Endothelial cell (in vitro differentiated cells): ENCODE results near the gene LDLRAP1. TPM values are rescaled to one million over a fixed set of nuclear protein-coding genes. Genes with fewer than 3 reads are reported as not detected.

ENCODE experiments used
- DNase-seq: peaks from one replicate; pipeline ENCODE4 v3.0.0; 2021; ENCODE audit warnings: low spot score
- H3K27ac Mint-ChIP-seq: one replicate; pipeline ENCODE4 v1.8.0; 2021; ENCODE audit warnings: mixed read lengths, inconsistent platforms; ENCODE audit not compliant: unreplicated experiment
- H3K27me3 Mint-ChIP-seq: one replicate; pipeline ENCODE4 v1.8.0; 2021; ENCODE audit warnings: mild to moderate bottlenecking, moderate library complexity, mixed read lengths, inconsistent platforms; ENCODE audit not compliant: unreplicated experiment
- H3K36me3 Mint-ChIP-seq: one replicate; pipeline ENCODE4 v1.8.0; 2021; ENCODE audit warnings: mild to moderate bottlenecking, low read depth, mixed read lengths, inconsistent platforms; ENCODE audit not compliant: unreplicated experiment
- H3K4me1 Mint-ChIP-seq: one replicate; pipeline ENCODE4 v1.8.0; 2021; ENCODE audit warnings: mild to moderate bottlenecking, mixed read lengths, inconsistent platforms; ENCODE audit not compliant: unreplicated experiment
- H3K4me3 Mint-ChIP-seq: one replicate; pipeline ENCODE4 v1.8.0; 2021; ENCODE audit warnings: mild to moderate bottlenecking, mixed read lengths, inconsistent platforms; ENCODE audit not compliant: unreplicated experiment
- H3K9me3 Mint-ChIP-seq: one replicate; pipeline ENCODE4 v1.8.0; 2021; ENCODE audit warnings: mixed read lengths, inconsistent platforms; ENCODE audit not compliant: unreplicated experiment
- CTCF ChIP-seq: fragments of 200-600 bp; sonication (generic); IDR thresholded peaks from one replicate; pipeline ENCODE4 v1.5.0; 2021; ENCODE audit warnings: antibody characterized with exemption; ENCODE audit not compliant: unreplicated experiment
- total RNA-seq: library from RNA; stranded (reverse); fragmentation: NEBNext Ultra II Directional; extraction: Animal tissue kit (Norgen Biotek cat#: 25700); gene quantifications from one replicate; pipeline ENCODE4 v1.2.1, GENCODE V29; 2021; ENCODE audit not compliant: unreplicated experiment

LDLRAP1 gene
- total RNA-seq, 1 donor from 2014 or later: 23.5 TPM

GRCh38 chr1:25609921-25610320 is 66.5 kb downstream of the LDLRAP1 start:
- H3K36me3 Mint-ChIP-seq: no peaks in the 10 kb centered on the region
- H3K4me1 Mint-ChIP-seq: no peaks in the 10 kb centered on the region
- no peak for DNase-seq
- no peaks in the 10 kb centered on the region for H3K9me3 Mint-ChIP-seq
- TF ChIP-seq CTCF: no peak
- H3K4me3 Mint-ChIP-seq: no peak overlapping the region
- H3K27ac Mint-ChIP-seq: peak overlapping the region; percentile 9
- no peaks in the 10 kb centered on the region for H3K27me3 Mint-ChIP-seq

- Mint-ChIP-seq H3K4me3 (no peak overlapping the region), H3K36me3 (no peaks in the 10 kb centered on the region), H3K27ac (no peak overlapping the region), H3K4me1 (no peaks in the 10 kb centered on the region), H3K9me3 (no peaks in the 10 kb centered on the region), H3K27me3 (peaks cover 5% of the 10 kb centered on the region)
- no peak for TF ChIP-seq CTCF
- DNase-seq: no peak
These were observed 67.6 kb downstream of the LDLRAP1 start for GRCh38 chr1:25610822-25611630.

- no peaks in the 10 kb centered on the region for H3K36me3 Mint-ChIP-seq
- H3K4me1 Mint-ChIP-seq: no peaks in the 10 kb centered on the region
- no peak overlapping the region for H3K27ac Mint-ChIP-seq
- peak overlapping the region; percentile 18 for H3K4me3 Mint-ChIP-seq
- DNase-seq: no peak
- TF ChIP-seq CTCF: no peak
- peaks cover 5% of the 10 kb centered on the region for H3K27me3 Mint-ChIP-seq
- H3K9me3 Mint-ChIP-seq: no peaks in the 10 kb centered on the region
These were observed 68.4 kb downstream of the LDLRAP1 start for GRCh38 chr1:25611843-25612242.

GRCh38 chr1:25612421-25612820 is 69.0 kb downstream of the LDLRAP1 start:
- TF ChIP-seq CTCF: no peak
- Mint-ChIP-seq H3K36me3 (no peaks in the 10 kb centered on the region), H3K27ac (no peak overlapping the region), H3K4me3 (no peak overlapping the region), H3K4me1 (no peaks in the 10 kb centered on the region), H3K27me3 (peaks cover 5% of the 10 kb centered on the region), H3K9me3 (no peaks in the 10 kb centered on the region)
- DNase-seq: no peak

- Mint-ChIP-seq H3K4me3 (no peak overlapping the region), H3K36me3 (no peaks in the 10 kb centered on the region), H3K27ac (no peak overlapping the region), H3K9me3 (no peaks in the 10 kb centered on the region), H3K4me1 (peaks cover under 1% of the 10 kb centered on the region), H3K27me3 (peaks cover 5% of the 10 kb centered on the region)
- no peak for DNase-seq
- TF ChIP-seq CTCF: no peak
These were observed 69.7 kb downstream of the LDLRAP1 start for GRCh38 chr1:25613091-25613490.
